Activated T-cell treated with anti-CD3 and anti-CD28 coated beads, Interleukin-2, amount 50 U/mL, for 72 hours (primary cell): Measurements from ENCODE around the gene GPC6. TPM values are rescaled to one million over a fixed set of nuclear protein-coding genes. Genes with fewer than 3 reads are reported as not detected.
A peak's percentile ranks its signal among the peaks of the same experiment; 100 is the strongest.

ENCODE experiments used
- ATAC-seq, 2 donors: fragments of 150-1000 bp; cut with Tn5 transposase; replicated peaks in 1 of 2; 2 replicates each; pipeline ENCODE4 v1.10.0; 2021; ENCODE audit warnings: moderate library complexity in 2 of 2, mild to moderate bottlenecking in 1 of 2
- DNase-seq, 2 donors: peaks; one replicate each; pipeline ENCODE4 v3.0.0; 2021 to 2022; ENCODE audit warnings: mixed read lengths in 1 of 2
- H3K27ac Mint-ChIP-seq: one replicate; pipeline ENCODE4 v1.8.0; 2022; ENCODE audit warnings: mild to moderate bottlenecking, moderate library complexity, mixed read lengths
- H3K27me3 Mint-ChIP-seq: one replicate; pipeline ENCODE4 v1.8.0; 2022; ENCODE audit warnings: low read depth, mixed read lengths
- H3K36me3 Mint-ChIP-seq, 2 donors: one replicate each; pipeline ENCODE4 v1.8.0; 2022; ENCODE audit warnings: mixed read lengths in 2 of 2, mild to moderate bottlenecking in 1 of 2; ENCODE audit not compliant: insufficient read depth in 2 of 2
- H3K4me1 Mint-ChIP-seq: one replicate; pipeline ENCODE4 v1.8.0; 2022; ENCODE audit warnings: low read depth, mixed read lengths
- H3K4me3 Mint-ChIP-seq, 2 donors: one replicate each; pipeline ENCODE4 v1.8.0; 2022; ENCODE audit warnings: mild to moderate bottlenecking in 2 of 2, mixed read lengths in 2 of 2, moderate library complexity in 2 of 2
- H3K9me3 Mint-ChIP-seq, 2 donors: one replicate each; pipeline ENCODE4 v1.8.0; 2022; ENCODE audit warnings: mixed read lengths in 2 of 2
- total RNA-seq, 2 donors: library from RNA; stranded (reverse); gene quantifications; one replicate each; pipeline ENCODE4 v1.2.3, GENCODE V29; 2022

Gene GPC6
- total RNA-seq, 2 donors from 2014 or later = not detected

DNA sequence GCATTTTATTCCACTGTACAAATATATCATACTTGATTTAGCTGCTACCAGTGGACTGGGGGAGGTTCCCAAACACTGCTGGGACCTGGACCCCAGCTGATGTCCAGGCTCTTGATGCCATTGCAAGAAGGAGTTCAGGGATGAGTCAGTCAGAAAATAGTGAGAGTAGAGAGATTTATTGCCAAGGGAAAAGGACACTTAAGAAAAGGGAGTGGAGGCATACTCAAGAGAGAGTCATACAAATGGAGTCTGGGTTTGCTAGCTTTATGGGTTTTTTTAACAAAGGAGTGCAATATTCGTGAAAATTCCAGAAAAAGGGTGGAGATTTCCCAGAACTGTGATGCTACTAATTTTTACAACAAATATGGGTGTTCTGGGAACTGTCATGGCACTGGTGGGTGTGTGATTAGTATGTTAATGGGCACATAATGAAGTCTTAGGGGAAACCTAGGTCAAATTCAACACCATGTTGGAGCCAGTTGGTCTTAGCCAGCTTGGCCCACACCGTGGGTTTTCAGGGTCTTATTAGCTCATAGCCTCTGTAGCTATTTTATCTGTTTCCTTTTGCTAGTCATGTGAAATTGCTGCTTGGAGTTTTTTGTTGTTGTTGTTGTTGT lies 36.2 kb downstream of the GPC6 start:
- Mint-ChIP-seq H3K9me3 (peaks cover 0 to 2% of the 10 kb centered on the region in 2 donors), H3K4me1 (no peaks in the 10 kb centered on the region), H3K27me3 (no peaks in the 10 kb centered on the region), H3K27ac (no peak overlapping the region), H3K36me3 (no peaks in the 10 kb centered on the region), H3K4me3 (no peak overlapping the region)
- DNase-seq (no peak), ATAC-seq (no peak)

DNA sequence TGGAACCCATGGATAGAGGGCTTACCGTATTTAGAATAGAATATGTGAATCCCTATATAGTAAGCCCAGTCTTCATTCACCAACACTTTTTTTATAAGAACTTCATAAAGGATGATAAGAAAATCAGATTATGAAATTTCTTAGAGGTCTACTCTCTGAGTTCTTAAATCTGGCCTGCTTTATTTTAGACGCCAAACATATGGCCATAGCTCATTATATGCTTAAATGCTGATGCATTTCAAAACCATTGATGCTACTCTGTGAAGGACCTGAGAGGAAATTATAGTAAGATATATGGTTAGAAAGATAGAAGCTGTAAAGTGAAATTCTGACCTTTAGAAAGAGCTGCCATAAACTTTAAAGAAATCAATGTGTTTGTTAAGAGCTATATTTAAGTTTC lies 38.3 kb downstream of the GPC6 start:
- H3K27me3 Mint-ChIP-seq = no peaks in the 10 kb centered on the region
- H3K36me3 Mint-ChIP-seq = no peaks in the 10 kb centered on the region
- no peaks in the 10 kb centered on the region for H3K9me3 Mint-ChIP-seq
- H3K4me1 Mint-ChIP-seq = no peaks in the 10 kb centered on the region
- H3K27ac Mint-ChIP-seq = no peak overlapping the region
- no peak for ATAC-seq
- H3K4me3 Mint-ChIP-seq = no peak overlapping the region
- DNase-seq = no peak

GRCh38 chr13:93265800-93266199 lies 39.2 kb downstream of the GPC6 start:
- no peaks in the 10 kb centered on the region for H3K36me3 Mint-ChIP-seq
- ATAC-seq = no peak
- H3K27ac Mint-ChIP-seq = no peak overlapping the region
- no peaks in the 10 kb centered on the region for H3K4me1 Mint-ChIP-seq
- no peak overlapping the region for H3K4me3 Mint-ChIP-seq
- H3K27me3 Mint-ChIP-seq = no peaks in the 10 kb centered on the region
- H3K9me3 Mint-ChIP-seq = no peaks in the 10 kb centered on the region
- DNase-seq = no peak

- Mint-ChIP-seq H3K9me3 (no peaks in the 10 kb centered on the region), H3K4me3 (no peak overlapping the region), H3K4me1 (no peaks in the 10 kb centered on the region), H3K27ac (no peak overlapping the region), H3K36me3 (no peaks in the 10 kb centered on the region), H3K27me3 (no peaks in the 10 kb centered on the region)
- DNase-seq = no peak
- ATAC-seq = no peak
Measured at GRCh38 chr13:93266681-93267080, 40.1 kb downstream of the GPC6 start.

- H3K9me3 Mint-ChIP-seq = no peaks in the 10 kb centered on the region
- no peaks in the 10 kb centered on the region for H3K36me3 Mint-ChIP-seq
- ATAC-seq (no peak), DNase-seq (no peak)
- no peaks in the 10 kb centered on the region for H3K27me3 Mint-ChIP-seq
- H3K4me1 Mint-ChIP-seq = no peaks in the 10 kb centered on the region
- H3K27ac Mint-ChIP-seq = no peak overlapping the region
- H3K4me3 Mint-ChIP-seq = no peak overlapping the region
Measured at GRCh38 chr13:93268327-93269028, 41.9 kb downstream of the GPC6 start.

DNA sequence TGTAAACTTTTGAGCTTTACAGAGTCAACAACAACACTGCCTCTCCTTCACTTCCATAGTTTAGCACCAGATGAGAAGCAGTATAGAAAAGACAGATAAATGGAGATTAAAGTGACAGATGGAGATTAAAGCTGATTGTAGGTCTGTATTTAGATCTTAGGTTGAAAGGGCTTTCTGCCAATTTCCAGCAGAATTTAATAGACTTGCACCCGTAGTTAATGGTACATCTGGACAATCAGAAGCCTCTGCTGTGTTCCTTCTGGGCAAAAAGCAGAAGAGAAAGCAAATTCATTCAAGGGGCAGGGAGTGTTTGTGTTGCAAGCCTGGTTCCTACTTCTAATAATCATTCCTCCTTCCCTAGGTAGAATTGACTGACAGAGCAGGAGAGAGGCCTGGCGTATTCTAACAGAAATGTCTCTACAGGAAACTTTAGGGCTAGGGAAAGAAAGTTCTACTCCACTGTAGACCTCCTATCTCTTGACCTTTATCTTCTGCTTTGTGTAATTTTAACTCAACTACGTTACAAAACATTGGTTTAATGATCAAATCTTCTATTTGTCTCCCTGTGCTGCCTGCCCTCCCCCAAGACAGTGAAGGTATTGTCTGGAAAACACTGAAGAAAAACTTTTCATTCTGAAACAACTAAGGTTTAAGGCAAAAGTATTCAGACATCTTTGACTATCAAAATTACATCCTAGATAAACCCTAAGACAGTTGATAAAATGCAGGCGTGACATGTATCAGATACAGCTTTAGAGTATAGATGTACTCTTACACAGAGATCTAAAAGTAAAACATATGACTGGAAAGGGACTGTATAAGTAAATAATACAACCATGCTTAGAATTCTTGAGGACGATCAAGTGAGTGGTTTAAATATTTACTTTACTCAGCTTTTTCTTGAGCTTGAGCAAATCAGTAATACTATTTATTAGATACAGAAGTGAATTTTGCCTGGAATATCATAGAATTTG lies 44.4 kb downstream of the GPC6 start:
- no peak overlapping the region for H3K27ac Mint-ChIP-seq
- no peak for DNase-seq
- no peaks in the 10 kb centered on the region for H3K4me1 Mint-ChIP-seq
- no peaks in the 10 kb centered on the region for H3K9me3 Mint-ChIP-seq
- H3K4me3 Mint-ChIP-seq = no peak overlapping the region
- H3K36me3 Mint-ChIP-seq = no peaks in the 10 kb centered on the region
- ATAC-seq = no peak
- no peaks in the 10 kb centered on the region for H3K27me3 Mint-ChIP-seq

DNA sequence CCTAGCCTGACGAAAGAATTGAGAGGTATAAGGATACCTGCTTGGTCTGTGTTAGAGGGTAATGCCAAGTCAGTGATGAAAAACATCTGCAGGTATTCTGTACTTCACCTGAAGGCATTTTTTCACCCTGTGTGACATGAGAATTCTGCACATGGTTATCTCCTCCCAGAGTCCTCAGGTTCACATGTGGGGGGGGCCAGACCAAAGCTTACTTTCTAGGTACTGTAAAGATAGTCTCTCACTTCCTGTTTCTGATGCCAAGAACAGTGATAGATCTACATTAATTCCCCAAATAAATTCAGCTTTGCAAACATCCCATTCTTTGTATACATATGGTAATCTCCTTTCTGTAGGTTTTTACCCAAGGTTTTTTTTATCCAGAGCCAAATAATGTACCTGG lies 53.4 kb downstream of the GPC6 start:
- H3K9me3 Mint-ChIP-seq = no peaks in the 10 kb centered on the region
- ATAC-seq (no peak), DNase-seq (no peak)
- no peaks in the 10 kb centered on the region for H3K4me1 Mint-ChIP-seq
- H3K36me3 Mint-ChIP-seq = no peaks in the 10 kb centered on the region
- H3K4me3 Mint-ChIP-seq = no peak overlapping the region
- H3K27ac Mint-ChIP-seq = no peak overlapping the region
- H3K27me3 Mint-ChIP-seq = no peaks in the 10 kb centered on the region

DNA sequence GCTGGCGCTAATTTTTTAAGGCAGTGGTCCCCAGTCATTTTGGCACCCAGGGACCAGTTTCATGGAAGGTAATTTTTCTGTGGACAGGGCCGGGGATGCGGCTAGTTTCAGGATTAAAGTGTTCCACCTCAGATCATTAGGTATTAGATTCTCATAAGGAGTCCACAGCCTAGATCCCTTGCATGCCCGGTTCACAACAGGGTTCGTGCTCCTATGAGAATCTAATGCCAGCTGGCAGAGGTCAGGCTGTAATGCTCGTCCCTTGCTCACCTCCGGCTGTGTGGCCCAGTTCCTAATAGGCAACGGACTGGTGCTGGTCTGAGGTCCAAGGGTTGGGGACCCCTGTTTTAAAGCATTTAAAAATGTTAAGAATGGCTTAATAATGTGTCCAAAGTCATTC lies 54.1 kb downstream of the GPC6 start:
- Mint-ChIP-seq H3K27me3 (no peaks in the 10 kb centered on the region), H3K4me1 (no peaks in the 10 kb centered on the region), H3K36me3 (no peaks in the 10 kb centered on the region), H3K4me3 (no peak overlapping the region), H3K27ac (no peak overlapping the region), H3K9me3 (no peaks in the 10 kb centered on the region)
- DNase-seq (no peak), ATAC-seq (no peak)

DNA sequence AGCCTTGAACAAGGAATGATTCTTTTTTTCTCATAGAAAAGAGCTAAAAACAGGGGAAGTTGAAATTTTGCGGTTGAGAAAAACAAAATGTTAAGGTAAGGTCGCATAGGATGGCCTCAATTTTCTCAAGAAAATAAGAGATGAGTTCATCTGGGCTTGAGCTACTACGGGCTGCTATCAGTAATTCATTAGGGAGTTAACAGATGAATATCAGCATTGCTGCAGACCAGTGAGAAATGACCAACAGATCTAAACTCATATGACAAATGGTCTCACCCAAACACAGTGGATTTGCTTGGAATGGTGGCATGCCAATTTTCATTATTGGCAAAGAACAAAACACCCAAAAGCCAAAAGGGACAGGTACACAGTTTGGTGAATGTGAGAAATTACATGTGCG lies 56.6 kb downstream of the GPC6 start:
- DNase-seq (no peak), ATAC-seq (no peak)
- Mint-ChIP-seq H3K4me3 (no peak overlapping the region), H3K27me3 (no peaks in the 10 kb centered on the region), H3K9me3 (no peaks in the 10 kb centered on the region), H3K4me1 (no peaks in the 10 kb centered on the region), H3K36me3 (no peaks in the 10 kb centered on the region), H3K27ac (no peak overlapping the region)

DNA sequence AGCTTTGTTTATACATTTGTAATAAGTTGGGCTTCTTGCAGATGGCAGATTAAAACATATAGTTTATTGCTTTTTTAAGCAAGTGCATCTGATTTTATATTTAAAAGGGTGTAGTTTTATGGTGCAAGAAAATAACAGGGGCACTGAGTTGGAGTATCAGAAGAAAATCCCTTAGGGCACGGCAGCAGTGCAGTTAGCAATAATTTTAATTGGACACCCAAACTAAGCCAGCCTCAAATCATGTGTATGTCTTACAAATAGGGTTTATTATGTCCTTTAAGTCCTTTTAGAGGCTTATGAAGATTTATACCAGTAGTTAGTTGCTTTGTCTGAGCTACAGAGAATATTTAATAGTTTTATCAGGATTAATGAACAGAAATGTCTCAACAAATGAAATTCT lies 57.5 kb downstream of the GPC6 start:
- H3K27ac Mint-ChIP-seq = no peak overlapping the region
- ATAC-seq (no peak), DNase-seq (no peak)
- no peak overlapping the region for H3K4me3 Mint-ChIP-seq
- no peaks in the 10 kb centered on the region for H3K9me3 Mint-ChIP-seq
- no peaks in the 10 kb centered on the region for H3K27me3 Mint-ChIP-seq
- H3K36me3 Mint-ChIP-seq = no peaks in the 10 kb centered on the region
- no peaks in the 10 kb centered on the region for H3K4me1 Mint-ChIP-seq

DNA sequence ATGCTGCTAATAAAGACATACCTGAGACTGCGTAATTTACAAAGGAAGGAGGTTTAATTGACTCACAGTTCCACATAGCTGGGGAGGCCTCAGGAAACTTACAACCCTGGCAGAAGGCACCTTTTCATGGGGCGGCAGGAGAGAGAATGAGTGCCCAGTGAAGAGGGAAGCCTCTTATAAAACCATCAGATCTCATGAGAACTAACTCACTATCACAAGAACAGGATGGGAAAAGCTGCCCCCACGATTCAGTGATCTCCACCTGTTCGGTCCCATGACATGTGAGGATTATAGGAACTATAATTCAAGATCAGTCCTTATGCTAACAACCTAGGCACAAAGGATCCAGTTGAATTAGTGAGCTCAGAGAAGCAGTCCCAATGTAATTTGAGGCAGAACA lies 59.4 kb downstream of the GPC6 start:
- no peak for ATAC-seq
- H3K4me3 Mint-ChIP-seq = no peak overlapping the region
- no peaks in the 10 kb centered on the region for H3K36me3 Mint-ChIP-seq

GRCh38 chr13:93289053-93289452 lies 62.4 kb downstream of the GPC6 start:
- Mint-ChIP-seq H3K27me3 (no peaks in the 10 kb centered on the region), H3K4me1 (peaks cover 9% of the 10 kb centered on the region), H3K36me3 (no peaks in the 10 kb centered on the region), H3K4me3 (no peak overlapping the region), H3K9me3 (no peaks in the 10 kb centered on the region), H3K27ac (no peak overlapping the region)
- no peak for ATAC-seq
- DNase-seq = no peak

More for the DNA sequence above, 59.4 kb downstream of the GPC6 start:
- H3K9me3 Mint-ChIP-seq = no peaks in the 10 kb centered on the region
- DNase-seq = no peak
- peaks cover 9% of the 10 kb centered on the region for H3K4me1 Mint-ChIP-seq
- H3K27me3 Mint-ChIP-seq = no peaks in the 10 kb centered on the region
- H3K27ac Mint-ChIP-seq = no peak overlapping the region

DNA sequence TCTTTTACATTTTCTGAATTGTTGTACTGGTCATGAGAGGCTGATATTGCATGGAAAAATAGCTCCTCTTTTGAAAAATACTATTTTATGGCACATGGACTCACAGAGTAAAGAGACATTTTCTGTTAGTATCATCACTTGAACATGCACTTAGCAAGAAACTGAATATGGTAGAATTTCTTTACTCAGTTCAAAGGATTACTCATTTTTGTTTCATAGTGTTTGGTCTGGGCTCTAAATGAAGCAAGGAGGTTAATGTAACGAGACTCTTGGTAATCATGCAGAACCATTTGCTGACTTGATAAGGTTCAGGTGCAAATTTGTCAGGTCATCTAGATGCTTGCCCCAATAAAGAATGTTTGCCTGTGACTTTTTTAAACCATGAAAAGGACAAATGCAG lies 63.2 kb downstream of the GPC6 start:
- H3K27ac Mint-ChIP-seq = no peak overlapping the region
- H3K4me1 Mint-ChIP-seq = peaks cover 9% of the 10 kb centered on the region
- H3K36me3 Mint-ChIP-seq = no peaks in the 10 kb centered on the region
- no peaks in the 10 kb centered on the region for H3K9me3 Mint-ChIP-seq
- ATAC-seq (peak in 1 of 2 donors; percentile 30), DNase-seq (no peak)
- H3K4me3 Mint-ChIP-seq = no peak overlapping the region
- H3K27me3 Mint-ChIP-seq = no peaks in the 10 kb centered on the region
